ENCODE measurements around the gene FAM9C.

The FAM9C gene

GRCh38 chrX:12986164-12986779, 58.1 kb downstream of the FAM9C start:
- peaks cover 5% of the 10 kb centered on the region for H3K4me1 ChIP-seq (ENCODE audit: control insufficient read depth, insufficient read depth, low read length)
- no peaks in the 10 kb centered on the region for H3K36me3 ChIP-seq (ENCODE audit: control insufficient read depth, insufficient read depth, low read length)
- H3K4me3 ChIP-seq (ENCODE audit: low read depth, low read length) = no peak overlapping the region
- H3K9ac ChIP-seq (ENCODE audit: low read depth, low read length) = no peak overlapping the region
- no peaks in the 10 kb centered on the region for H3K9me3 ChIP-seq (ENCODE audit: control insufficient read depth, insufficient read depth, low read length)
- H3K27me3 ChIP-seq (ENCODE audit: control insufficient read depth, insufficient read depth, low read length) = no peaks in the 10 kb centered on the region
